ENCODE results near the gene CATSPERE. TPM values are rescaled to one million over a fixed set of nuclear protein-coding genes. Genes with fewer than 3 reads are reported as not detected.
"Not testable (repeated sequence)": the region's sequence is repeated elsewhere in the genome, so short reads cannot be mapped to it uniquely, and the experiment has no call there.

The CATSPERE gene
- total and polyA plus RNA-seq, 2 donors = 0.38 to 5.5 TPM

DNA sequence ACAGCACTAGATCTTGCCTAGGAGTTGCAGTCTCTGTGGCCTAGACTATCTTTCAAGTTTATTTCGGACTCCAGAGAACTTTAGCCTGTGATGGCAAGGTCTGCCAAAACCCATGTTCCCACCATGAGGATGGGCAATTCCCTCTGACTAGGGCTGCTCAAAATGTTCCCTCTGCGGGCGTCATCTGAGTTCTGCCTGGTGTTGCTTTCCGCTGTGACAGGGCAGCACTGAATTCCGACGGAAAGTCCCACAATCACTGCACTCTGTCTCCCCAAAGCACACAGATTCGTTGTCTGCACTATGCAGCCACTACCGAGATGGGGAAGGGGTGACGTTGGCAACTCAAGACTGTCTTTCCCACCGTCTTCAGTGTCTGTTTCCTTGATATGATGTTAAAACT lies 75.2 kb downstream of the CATSPERE start:
- no peaks in the 10 kb centered on the region for H3K36me3 ChIP-seq (ENCODE audit: insufficient read depth)
- no peaks in the 10 kb centered on the region for H3K4me1 ChIP-seq (ENCODE audit: insufficient read depth)
- no peak for DNase-seq (ENCODE audit: extremely low spot score)
- no peak overlapping the region for H3K4me3 ChIP-seq (ENCODE audit: low read depth, low read length)
- 56% methylated on average over 10 of the region's 10 CpGs for WGBS
- H3K27ac ChIP-seq (ENCODE audit: low read depth) = no peak overlapping the region

DNA sequence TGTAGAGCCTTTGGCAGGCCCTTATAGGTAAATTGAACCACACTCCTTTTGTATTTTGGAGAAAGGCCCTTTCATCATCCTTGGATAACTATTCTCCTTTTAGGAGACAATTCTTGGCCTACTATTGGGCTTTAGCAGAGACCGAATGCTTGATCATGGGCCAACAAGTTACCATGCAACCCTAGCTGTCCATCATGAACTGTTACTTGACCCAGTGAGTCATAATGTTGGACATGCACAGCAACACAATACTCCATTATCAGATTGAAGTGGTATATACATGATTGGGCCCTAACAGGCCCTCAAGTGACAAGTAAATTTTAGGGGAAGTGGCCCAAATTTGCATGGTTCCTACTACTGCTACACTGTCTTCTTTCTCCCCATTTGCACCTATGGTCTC lies 84.4 kb downstream of the CATSPERE start:
- no peak overlapping the region for H3K4me3 ChIP-seq (ENCODE audit: low read depth, low read length)
- 99% methylated on average over 1 of the region's 1 CpG for WGBS
- no peak overlapping the region for H3K27ac ChIP-seq (ENCODE audit: low read depth)
- no peaks in the 10 kb centered on the region for H3K4me1 ChIP-seq (ENCODE audit: insufficient read depth)
- no peak for DNase-seq (ENCODE audit: extremely low spot score)
- H3K36me3 ChIP-seq (ENCODE audit: insufficient read depth) = no peaks in the 10 kb centered on the region

DNA sequence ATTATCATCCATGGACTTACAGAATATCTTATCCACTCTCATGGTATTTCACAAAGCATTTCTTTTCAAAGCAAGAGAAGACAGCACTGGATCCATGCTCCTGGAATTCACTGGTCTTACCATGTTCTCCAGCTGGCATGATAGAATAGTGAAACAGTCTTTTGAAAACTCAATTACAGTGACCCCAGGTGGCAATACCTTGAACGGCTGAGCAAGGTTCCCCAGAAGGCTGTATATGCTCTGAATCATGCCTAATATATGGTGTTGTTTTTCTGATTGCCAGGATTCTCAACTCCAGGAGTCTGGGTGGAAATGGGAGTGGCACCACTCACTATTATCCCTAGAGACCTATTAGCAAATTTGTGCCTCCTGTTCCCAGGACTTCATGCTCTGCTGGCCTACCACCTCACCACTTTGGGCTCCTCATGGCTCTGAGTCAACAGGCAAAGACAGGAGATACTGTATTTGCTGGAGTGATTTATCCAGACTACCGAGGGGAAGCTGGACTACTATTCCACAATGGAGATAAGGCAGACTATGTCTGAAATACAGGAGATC lies 87.6 kb downstream of the CATSPERE start:
- Histone ChIP-seq H3K36me3 (ENCODE audit: insufficient read depth) (no peaks in the 10 kb centered on the region), H3K27ac (ENCODE audit: low read depth) (no peak overlapping the region), H3K4me1 (ENCODE audit: insufficient read depth) (no peaks in the 10 kb centered on the region), H3K4me3 (ENCODE audit: low read depth, low read length) (no peak overlapping the region)
- 83% methylated on average over 2 of the region's 2 CpGs for WGBS
- DNase-seq (ENCODE audit: extremely low spot score) = no peak

DNA sequence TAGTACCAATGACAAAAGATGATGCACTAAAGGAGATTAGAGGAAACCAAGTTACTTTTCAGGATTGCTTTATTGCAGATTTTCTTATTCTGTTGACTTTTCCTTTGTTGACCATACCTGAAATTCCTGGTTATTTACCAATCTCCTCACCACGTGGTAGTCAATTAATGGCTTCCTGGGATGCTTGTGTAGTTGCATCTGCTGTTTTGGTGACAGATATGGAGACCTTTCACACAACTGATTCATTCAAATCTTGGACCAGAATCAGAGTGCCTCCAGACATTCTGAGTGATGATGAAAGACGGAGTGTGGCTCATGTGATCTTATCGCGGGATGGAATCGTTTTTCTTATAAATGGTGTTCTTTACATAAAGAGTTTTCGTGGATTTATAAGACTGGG lies 91.3 kb downstream of the CATSPERE start:
- DNase-seq (ENCODE audit: extremely low spot score) = no peak
- Histone ChIP-seq H3K27ac (ENCODE audit: low read depth) (no peak overlapping the region), H3K4me3 (ENCODE audit: low read depth, low read length) (no peak overlapping the region), H3K36me3 (ENCODE audit: insufficient read depth) (no peaks in the 10 kb centered on the region), H3K4me1 (ENCODE audit: insufficient read depth) (no peaks in the 10 kb centered on the region)
- WGBS = 71% methylated on average over 6 of the region's 6 CpGs

DNA sequence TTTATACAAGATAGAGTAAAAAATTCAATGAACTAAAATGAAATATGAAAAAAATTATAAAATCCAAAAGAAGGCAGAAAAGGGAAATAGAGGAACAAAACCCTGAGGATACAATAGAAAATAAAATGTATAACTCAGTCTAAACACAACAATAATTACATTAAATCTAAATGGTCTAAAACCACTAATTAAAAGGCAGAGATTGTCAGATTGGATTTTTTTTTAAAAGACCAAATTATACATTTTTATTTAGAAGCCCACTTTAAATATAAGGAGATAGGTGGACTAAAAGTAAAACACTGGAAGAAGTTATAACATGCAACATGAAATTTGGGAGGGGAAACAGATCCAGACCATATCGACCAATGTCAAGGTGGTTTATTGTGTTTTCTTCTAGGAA lies 95.2 kb downstream of the CATSPERE start:
- WGBS = 87% methylated on average over 1 of the region's 1 CpG
- Histone ChIP-seq H3K27ac (ENCODE audit: low read depth) (no peak overlapping the region), H3K4me1 (ENCODE audit: insufficient read depth) (no peaks in the 10 kb centered on the region), H3K4me3 (ENCODE audit: low read depth, low read length) (no peak overlapping the region), H3K36me3 (ENCODE audit: insufficient read depth) (no peaks in the 10 kb centered on the region)
- DNase-seq (ENCODE audit: extremely low spot score) = no peak

DNA sequence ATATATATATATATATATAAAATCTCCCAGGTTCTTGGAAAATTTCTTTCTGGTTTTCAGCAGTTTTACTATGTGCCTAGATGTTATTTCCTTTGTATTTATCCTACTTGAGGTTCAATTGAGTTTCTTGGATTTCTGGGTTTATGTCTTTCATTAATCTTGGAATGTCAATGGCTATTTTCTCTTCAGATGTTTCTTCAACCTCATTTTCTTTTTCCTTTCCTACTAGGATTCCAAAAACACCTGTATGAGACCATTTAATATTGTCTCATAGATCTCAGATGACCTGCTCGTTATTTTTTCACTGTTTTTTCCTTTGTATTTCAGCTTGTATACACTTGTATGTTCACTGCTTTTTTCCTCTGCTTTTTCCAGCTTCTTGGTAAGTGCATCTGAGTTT lies 96.5 kb downstream of the CATSPERE start:
- H3K4me1 ChIP-seq (ENCODE audit: insufficient read depth) = no peaks in the 10 kb centered on the region
- WGBS = 79% methylated on average over 1 of the region's 1 CpG
- no peak overlapping the region for H3K27ac ChIP-seq (ENCODE audit: low read depth)
- H3K4me3 ChIP-seq (ENCODE audit: low read depth, low read length) = no peak overlapping the region
- no peak for DNase-seq (ENCODE audit: extremely low spot score)
- H3K36me3 ChIP-seq (ENCODE audit: insufficient read depth) = no peaks in the 10 kb centered on the region

DNA sequence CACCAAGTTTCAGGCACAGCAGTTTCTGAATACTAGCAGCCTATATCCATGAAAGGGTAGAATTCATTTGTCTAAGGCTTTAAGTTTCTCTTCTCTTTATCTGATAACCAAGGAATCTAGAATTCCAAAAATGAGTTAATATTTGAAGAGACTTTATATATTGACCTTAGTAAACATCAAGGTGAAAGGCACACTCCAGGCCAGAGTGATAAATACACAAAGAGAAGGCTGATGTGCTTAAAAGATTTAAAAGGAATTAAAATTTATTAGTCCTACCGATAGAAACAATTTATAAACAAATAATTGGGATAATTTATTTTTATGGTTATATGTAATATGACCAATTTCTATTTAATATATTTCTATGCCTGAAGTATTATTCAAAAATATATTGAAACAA lies 98.5 kb downstream of the CATSPERE start:
- Histone ChIP-seq H3K4me3 (ENCODE audit: low read depth, low read length) (no peak overlapping the region), H3K4me1 (ENCODE audit: insufficient read depth) (no peaks in the 10 kb centered on the region), H3K27ac (ENCODE audit: low read depth) (no peak overlapping the region), H3K36me3 (ENCODE audit: insufficient read depth) (no peaks in the 10 kb centered on the region)
- DNase-seq (ENCODE audit: extremely low spot score) = no peak
- 76% methylated on average over 1 of the region's 1 CpG for WGBS

DNA sequence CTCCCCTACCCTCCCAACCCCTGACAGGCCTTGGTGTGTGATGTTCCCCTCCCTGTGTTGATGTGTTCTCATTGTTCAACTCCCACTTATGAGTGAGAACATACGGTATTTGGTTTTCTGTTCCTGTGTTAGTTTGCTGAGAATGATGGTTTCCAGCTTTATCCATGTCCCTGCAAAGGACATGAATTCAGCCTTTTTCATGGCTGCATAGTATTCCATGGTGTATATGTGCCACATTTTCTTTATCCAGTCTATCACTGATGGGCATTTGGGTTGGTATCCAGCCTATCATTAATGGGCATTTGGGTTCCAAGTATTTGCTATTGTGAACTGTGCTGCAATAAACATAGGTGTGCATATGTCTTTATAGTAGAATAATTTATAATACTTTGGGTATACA lies 101.8 kb downstream of the CATSPERE start:
- H3K4me3 ChIP-seq (ENCODE audit: low read depth, low read length); H3K36me3 ChIP-seq (ENCODE audit: insufficient read depth); DNase-seq (ENCODE audit: extremely low spot score); H3K27ac ChIP-seq (ENCODE audit: low read depth); H3K4me1 ChIP-seq (ENCODE audit: insufficient read depth): not testable (repeated sequence)
- WGBS = 96% methylated on average over 1 of the region's 1 CpG

DNA sequence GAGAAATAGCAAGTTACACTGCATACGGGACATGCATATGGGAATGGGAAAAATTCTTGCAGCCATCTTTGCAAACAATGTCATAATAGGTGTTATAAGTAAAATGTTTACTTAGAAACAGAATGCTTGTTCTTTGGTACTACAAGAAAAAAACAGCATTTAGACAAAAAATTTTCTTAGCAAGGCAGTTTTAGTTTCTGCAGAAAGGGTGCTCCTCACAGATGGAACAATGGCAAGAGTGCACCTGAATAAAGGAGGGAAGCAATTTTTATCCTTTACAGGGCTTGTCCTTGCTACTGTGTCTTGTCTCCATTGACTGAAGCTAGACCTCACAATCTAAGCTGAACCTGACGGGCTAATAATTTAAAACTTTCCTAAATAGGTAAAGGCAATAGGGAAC lies 112.7 kb downstream of the CATSPERE start:
- no peaks in the 10 kb centered on the region for H3K4me1 ChIP-seq (ENCODE audit: insufficient read depth)
- DNase-seq (ENCODE audit: extremely low spot score) = no peak
- no peaks in the 10 kb centered on the region for H3K36me3 ChIP-seq (ENCODE audit: insufficient read depth)
- no peak overlapping the region for H3K27ac ChIP-seq (ENCODE audit: low read depth)
- 92% methylated on average over 2 of the region's 2 CpGs for WGBS
- H3K4me3 ChIP-seq (ENCODE audit: low read depth, low read length) = no peak overlapping the region

DNA sequence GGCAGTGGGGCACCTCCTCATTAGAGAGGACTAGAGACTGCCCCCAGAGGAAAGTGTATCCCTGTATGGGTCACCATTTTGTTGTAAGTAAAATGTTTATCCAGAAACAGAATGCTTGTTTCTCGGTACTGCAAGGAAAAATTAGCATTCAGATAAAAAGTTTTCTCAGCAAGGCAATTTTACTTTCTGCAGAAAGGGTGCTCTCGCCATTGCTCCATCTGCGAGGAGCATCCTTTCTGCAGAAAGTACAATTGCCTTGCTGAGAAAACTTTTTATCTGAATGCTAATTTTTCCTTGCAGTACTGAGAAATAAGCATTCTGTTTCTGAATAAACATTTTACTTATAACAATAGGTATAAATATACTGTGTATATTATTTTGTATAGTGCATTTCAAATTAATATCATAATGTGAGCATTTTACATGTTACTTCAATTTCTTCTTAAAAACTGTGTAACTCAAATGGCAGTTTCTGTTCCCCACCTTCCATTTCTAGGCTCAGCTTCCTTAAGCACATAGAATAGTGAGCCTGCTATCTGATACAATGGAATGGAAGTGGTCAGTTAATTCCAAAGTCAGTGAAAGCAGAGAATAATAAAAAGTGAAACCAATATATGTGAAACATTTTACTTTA lies 115.3 kb downstream of the CATSPERE start:
- no peak for DNase-seq (ENCODE audit: extremely low spot score)
- Histone ChIP-seq H3K36me3 (ENCODE audit: insufficient read depth) (no peaks in the 10 kb centered on the region), H3K27ac (ENCODE audit: low read depth) (no peak overlapping the region), H3K4me3 (ENCODE audit: low read depth, low read length) (no peak overlapping the region), H3K4me1 (ENCODE audit: insufficient read depth) (no peaks in the 10 kb centered on the region)
- WGBS = 95% methylated on average over 3 of the region's 3 CpGs

DNA sequence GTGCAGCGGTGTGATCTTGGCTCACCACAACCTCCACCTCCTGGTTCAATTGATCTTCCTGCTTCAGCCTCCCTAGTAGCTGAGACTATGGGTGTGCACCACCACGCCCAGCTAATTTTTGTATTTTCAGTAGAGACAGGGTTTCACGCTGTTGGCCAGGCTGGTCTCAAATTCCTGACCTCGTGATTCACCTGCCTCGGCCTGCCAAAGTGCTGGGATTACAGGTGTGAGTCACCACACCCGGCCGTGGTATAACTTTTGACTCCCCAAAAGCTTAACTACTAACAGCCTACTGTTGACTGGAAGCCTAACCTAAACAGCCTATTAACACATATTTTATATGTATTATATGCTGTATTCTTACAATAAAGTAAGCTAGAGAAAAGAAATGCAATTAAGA lies 117.1 kb downstream of the CATSPERE start:
- H3K4me1 ChIP-seq (ENCODE audit: insufficient read depth); DNase-seq (ENCODE audit: extremely low spot score); H3K27ac ChIP-seq (ENCODE audit: low read depth); H3K4me3 ChIP-seq (ENCODE audit: low read depth, low read length); H3K36me3 ChIP-seq (ENCODE audit: insufficient read depth): not testable (repeated sequence)
- 92% methylated on average over 7 of the region's 7 CpGs for WGBS

DNA sequence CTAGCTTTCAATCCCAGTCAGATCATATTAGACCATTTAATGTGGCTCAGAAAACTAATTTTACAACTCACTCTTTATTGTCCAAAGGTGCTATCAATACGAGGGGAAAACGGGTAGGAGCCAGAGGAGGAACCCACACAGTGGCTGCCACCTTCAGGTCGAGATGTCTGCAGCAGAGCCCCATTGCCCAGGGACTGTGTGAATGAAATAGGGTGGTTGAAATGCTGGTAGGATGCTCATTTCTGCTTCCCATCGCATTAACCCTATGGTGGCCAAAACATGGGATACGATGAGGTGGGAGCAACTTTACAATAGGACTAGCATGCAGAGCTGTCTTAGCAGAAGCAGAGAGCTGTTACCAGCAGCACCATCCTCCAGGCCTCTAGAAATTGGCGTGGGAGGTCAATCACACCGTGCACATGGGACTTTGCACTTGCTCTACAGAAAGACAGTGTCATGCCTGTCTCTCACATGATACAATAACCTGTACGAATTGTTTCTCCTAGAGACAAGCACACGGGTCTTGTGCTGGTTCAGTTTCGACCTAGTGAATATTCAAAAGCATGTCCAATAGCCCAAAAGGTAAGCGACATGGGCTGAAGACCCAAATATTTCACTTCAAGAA lies 122.4 kb downstream of the CATSPERE start:
- Histone ChIP-seq H3K4me3 (ENCODE audit: low read depth, low read length) (no peak overlapping the region), H3K4me1 (ENCODE audit: insufficient read depth) (no peaks in the 10 kb centered on the region), H3K27ac (ENCODE audit: low read depth) (no peak overlapping the region), H3K36me3 (ENCODE audit: insufficient read depth) (no peaks in the 10 kb centered on the region)
- no peak for DNase-seq (ENCODE audit: extremely low spot score)
- 82% methylated on average over 11 of the region's 11 CpGs for WGBS

DNA sequence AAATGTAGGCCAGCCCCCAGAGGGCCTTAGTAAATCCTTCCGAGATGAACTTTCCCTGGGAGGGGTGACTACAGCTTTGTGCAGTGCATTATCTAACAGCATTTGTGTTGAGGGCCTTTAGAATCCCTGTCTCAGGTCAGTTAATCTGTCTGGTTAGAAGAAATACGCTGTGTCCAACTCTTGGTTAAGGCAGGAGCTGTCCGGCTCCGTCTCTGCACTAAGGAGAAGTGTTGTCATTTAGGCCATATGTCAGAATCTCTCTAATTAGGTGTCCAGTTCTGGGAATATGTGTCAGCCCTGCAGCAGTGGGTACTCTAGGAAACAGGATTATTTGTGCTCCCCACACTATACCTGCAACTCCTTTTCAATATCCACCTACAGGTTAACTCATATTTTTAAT lies 124.8 kb downstream of the CATSPERE start:
- 92% methylated on average over 4 of the region's 4 CpGs for WGBS
- no peaks in the 10 kb centered on the region for H3K4me1 ChIP-seq (ENCODE audit: insufficient read depth)
- DNase-seq (ENCODE audit: extremely low spot score) = no peak
- H3K27ac ChIP-seq (ENCODE audit: low read depth) = no peak overlapping the region
- no peak overlapping the region for H3K4me3 ChIP-seq (ENCODE audit: low read depth, low read length)
- no peaks in the 10 kb centered on the region for H3K36me3 ChIP-seq (ENCODE audit: insufficient read depth)

DNA sequence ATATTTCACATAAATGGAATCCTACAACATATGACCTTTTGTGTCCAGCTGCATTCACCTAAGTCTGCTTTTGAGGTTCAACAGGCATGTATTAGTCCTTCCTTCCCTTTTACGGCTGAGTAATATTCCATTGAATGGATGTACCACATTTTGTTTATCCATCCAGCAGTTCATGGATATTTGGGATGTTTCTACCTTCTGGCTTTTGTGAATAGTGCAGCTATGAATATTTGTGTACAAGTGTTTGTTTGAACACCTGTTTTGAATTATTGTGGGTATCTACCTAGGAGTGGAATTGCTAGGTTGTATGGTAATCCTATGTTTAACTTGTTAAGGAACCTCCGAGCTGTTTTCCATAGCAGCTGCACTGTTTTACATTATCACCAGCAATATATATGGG lies 129.6 kb downstream of the CATSPERE start:
- DNase-seq (ENCODE audit: extremely low spot score) = no peak
- 92% methylated on average over 2 of the region's 2 CpGs for WGBS
- H3K27ac ChIP-seq (ENCODE audit: low read depth) = no peak overlapping the region

More for the DNA sequence above, 129.6 kb downstream of the CATSPERE start:
- H3K4me1 ChIP-seq (ENCODE audit: insufficient read depth) = no peaks in the 10 kb centered on the region
- H3K36me3 ChIP-seq (ENCODE audit: insufficient read depth) = no peaks in the 10 kb centered on the region
- no peak overlapping the region for H3K4me3 ChIP-seq (ENCODE audit: low read depth, low read length)
